Jurkat, Clone E6-1 (cell line): Measurements from ENCODE around the gene SH3PXD2A.

Source experiments
- DNase-seq: peaks from one replicate; pipeline ENCODE4 v3.0.0-alpha.2; 2011; ENCODE audit warnings: low read depth, low spot score
- H3K4me3 ChIP-seq: 2 replicates; pipeline ENCODE4 v1.5.1; 2011; ENCODE audit warnings: mild to moderate bottlenecking, low read length, control low read depth, moderate library complexity

SH3PXD2A gene

DNA sequence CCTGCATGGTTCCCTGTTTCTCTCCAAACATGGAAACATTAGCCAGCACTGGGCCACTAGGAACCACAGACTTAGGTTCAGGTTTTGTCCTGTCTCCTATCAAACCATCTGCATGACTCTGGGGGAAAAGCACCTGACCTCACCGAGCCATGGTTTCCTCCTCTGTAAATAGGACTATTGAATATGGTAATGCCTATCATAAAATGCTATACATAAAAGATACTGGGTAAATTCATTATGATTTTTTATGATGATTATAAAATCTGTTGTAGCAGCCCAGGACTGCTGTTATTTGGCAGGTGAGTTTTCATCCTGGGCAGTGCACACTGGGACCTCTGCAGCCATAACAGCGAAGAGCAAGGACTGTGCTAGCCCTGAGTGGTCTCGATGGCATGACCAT lies 131.8 kb downstream of the SH3PXD2A start:
- no peak overlapping the region for H3K4me3 ChIP-seq
- DNase-seq, result no peak

DNA sequence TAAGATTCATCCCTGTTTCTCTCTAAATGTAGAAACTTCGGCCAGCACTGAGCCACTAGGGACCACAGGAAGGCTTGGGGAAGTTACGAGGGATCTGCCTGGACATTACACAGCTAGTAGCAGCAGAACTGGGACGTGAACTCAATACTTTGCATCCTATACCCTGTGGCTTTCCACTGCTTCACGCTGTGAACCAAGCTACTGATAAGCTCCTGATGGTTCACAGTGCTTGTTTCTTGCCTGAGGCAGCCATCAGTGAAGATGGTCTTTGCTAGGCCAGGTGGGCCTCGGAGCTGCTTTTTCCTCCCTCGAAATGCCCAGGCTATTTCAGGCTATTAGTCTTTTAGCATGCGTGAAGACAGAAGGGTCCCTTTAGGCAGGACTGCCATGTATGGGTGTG lies 132.7 kb downstream of the SH3PXD2A start:
- no peak for DNase-seq
- H3K4me3 ChIP-seq, result no peak overlapping the region

DNA sequence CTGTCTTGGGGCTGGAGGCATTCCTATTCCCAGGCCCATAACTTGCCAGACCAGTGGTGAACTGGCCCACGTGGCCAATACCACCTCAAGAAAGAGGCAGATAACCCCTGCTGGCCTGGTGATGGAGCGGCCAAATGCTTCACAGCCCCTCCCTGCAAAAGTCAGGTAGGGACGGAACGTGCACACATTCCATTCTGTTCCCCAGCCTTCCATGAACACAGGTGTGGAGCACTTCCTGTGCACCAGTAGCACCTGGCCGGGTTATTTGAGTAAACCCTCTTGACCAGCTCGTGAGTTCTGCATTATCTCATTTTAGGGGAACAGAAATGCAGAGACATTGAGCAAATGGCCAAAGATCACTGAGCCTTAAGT lies 134.4 kb downstream of the SH3PXD2A start:
- no peak overlapping the region for H3K4me3 ChIP-seq
- DNase-seq, result no peak

DNA sequence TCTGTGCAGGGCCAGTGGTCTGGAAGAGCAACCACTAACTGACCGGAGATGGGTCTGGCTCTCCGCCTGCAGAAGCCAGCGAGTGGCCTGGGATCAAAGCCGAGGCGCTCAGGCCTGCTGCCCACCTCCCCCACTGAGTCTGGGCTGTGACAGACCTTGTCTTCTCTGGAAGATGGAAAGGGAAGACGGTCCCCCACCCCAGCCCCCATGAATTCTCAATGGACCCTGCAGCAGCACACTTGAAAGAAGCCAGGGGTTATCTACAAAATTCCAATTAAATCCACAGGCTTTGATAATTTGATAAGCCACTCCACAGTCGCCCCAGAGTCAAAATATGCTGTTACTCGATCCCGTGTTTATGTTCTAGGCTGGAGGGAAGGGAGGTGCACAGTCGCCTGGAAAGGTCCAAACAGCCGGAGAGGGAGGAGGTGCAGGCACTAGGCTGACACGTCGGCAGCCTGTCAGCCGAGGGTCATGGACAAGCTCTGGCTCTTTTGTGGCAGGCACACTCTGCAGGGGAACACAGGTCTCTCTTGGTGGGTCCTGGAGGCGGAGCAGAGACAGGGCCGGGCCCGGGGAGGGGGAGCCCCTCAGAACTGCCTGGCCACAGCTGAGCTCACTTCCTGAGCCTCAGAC lies 134.9 kb downstream of the SH3PXD2A start:
- no peak overlapping the region for H3K4me3 ChIP-seq
- DNase-seq, result no peak

DNA sequence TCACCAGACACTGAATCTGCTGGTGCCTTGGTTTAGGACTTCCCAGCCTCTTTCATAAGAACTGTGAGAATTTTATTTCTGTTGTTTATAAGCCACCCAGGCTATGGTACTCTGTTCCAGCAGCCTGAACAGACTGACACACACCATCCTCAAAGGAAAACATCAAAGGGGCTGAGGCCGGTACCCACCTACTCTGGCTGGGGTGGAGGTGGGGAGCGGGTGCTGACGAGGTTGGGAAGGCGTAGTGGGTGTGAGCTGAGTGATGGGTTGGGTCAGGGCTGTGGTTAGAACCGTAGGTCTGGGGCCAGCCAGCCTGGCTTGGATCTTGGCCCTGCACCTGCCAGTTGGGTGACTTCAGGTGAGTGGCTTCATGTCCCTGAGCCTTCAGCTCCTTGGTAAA lies 136.3 kb downstream of the SH3PXD2A start:
- no peak overlapping the region for H3K4me3 ChIP-seq
- no peak for DNase-seq

DNA sequence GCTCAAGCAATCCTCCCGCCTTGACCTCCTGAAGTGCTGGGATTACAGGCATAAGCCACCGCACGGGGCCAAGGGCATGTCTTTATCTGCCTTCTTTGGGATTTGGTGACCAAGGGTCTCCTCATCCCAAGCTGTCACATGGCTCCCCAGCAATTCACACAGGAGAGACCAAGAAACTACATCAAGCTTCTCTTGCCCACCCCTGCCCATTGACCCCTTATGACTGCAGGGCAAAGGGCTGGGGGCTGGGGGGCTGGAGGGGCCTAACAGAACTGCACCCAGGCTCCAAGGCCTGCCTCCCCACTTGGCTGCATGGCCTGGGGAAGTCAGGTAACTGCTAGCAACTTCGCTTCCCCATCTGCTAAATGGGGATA lies 137.1 kb downstream of the SH3PXD2A start:
- no peak overlapping the region for H3K4me3 ChIP-seq
- DNase-seq, result no peak

DNA sequence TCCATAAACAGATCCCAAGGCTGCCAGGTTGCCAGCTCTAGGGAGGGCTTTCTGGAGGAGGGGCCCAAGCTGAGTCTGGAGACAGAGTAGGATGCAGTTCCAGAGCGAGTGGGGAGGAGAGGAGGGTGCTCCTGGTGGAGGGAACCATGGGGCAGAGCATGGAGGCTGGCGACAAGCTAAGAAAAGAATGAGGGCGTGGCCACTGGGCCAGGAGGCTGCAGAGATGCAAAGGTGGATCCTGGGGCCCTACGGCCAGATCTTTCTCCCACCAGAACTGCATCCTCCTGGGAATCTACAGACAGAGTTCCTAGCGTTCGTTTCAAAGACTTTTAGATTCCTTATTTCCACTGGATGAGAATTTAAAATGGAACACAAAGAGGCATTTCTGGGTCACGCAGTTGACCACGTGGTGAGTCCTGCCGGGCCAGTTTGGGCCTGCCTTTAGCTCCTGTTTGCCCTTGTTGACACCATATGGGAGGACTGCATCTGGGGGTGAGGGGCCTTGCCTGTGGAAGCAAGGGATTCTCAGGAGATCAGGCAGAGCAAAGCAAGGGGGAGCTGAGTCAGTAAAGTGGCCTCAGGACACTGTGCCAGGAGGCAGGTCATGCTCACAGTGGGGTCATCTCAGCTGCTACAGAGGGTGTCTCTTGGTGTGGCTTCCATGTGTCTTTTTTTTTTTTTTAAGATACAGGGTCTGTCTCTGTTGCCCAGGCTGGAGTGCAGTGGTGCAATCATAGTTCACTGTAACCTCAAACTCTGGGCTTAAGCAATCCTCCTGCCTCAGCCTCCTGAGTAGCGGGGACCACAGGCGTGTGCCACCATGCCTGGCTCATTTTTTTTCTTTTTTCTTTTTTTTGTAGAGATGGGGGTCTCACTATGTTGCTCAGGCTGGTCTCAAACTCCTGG lies 137.8 kb downstream of the SH3PXD2A start:
- H3K4me3 ChIP-seq, result no peak overlapping the region
- no peak for DNase-seq

DNA sequence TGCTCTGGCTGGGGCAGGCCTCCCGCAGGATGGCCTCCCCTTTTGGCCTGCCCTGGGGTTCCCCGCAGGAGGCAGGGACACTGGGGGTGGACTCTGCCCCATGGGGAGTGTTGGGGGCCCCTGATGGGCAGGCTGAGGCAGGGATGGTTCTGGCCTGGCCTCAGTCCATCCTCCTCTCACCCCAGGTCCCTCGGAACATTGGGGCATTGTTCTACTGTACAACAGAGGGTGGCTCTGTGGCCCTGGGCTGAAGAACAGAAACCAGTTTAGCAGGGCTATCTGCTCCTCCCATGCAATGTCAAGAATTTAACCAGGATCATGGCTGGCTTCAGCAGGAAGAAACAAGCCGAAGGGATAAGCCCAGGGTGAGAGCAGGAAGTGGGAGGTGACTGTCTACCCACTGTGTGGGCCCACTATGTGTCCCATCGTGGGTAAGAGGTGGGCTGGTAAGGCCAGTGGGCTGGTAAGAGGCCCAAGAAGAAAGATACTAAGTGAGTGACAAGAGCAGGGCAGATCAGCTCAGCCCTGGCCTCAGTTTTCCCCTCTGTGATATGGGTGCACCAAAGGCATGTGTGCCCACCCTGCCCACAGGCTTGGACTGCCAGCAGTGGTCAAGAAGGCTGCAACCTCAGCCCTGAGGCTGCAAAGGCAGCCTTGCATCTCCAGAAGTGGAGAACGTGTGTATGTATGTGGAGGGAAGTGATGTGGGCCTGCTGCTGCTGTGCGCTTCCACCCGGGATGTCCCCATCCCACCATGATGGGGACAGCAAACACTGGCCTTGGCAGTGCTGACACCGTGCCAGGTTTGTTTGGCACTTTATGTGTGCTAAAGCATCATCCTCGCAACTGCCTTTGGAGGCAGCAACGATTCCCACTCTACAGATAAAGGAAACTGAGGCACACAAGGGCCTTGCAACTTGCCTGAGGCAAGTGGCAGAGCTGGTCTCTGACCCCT lies 138.9 kb downstream of the SH3PXD2A start:
- no peak overlapping the region for H3K4me3 ChIP-seq
- no peak for DNase-seq

DNA sequence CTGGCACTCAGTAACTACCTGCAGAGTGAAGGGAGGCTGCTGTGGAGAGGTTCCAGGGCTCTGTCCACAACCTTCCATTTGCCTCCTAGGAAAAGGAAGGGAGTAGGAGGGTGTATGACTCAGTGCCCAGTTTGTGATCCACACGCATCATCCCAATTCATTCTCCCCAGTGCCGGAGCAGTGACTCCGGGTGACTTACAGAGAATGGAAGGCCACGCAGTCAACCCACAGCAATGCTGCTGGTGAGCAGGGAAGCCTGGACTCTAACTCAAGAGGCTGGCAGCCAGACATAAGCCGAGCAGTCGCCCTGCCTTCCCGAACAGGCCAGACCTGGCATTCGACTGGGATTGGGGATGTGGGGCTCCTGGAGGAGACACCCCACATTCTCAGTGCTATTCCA lies 139.9 kb downstream of the SH3PXD2A start:
- DNase-seq, result no peak
- H3K4me3 ChIP-seq, result no peak overlapping the region

DNA sequence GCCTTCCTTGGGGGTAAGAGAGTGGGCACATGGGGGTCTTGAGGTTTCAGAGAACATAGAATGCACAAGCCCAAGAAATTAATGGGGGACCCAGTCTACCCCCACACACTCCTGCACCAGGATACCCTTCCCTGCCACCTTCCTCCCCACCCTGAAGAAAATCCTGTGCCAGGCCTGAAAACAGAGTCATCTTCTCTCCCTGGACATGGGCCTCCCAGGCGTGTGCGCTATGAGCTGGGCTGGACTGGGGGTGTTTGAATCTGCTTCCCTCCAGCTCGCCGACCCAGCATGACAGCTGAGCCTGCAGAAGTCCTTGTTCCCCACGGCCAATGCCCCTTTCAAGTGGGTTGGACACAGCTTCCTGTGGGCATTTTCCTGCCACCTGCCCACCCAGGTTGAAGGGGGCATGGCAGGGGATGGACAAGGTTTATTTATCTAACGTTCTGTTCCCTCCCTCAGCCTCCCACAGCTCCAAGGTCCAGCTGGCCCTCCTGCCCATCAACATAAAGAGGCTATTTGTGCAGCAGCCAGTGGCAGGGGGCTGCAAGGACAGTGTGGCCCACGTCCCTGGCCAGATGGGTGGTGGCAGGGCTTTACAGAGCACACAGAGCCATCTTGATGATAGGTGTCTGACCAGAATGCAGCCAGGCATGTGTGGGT lies 141.0 kb downstream of the SH3PXD2A start:
- DNase-seq, result no peak
- no peak overlapping the region for H3K4me3 ChIP-seq

DNA sequence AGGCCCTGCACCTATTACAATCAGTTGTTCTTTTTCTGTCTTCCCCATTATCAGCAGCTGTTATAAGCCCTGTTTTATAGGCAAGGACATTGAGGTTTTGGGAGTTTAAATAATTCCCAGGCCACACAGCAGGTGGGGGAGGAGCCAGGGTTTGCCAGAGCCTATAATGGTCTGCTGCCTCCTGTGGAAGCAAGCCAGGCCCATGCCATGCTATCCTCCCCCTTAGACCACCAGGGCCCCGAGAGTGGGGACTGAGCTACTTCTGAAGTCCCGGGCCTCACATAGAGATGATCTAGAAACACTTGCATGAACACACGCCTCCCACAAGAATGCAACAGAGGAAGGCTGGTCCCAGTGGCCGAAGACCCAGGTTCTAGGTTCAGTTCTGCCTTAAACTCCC lies 141.7 kb downstream of the SH3PXD2A start:
- no peak overlapping the region for H3K4me3 ChIP-seq
- no peak for DNase-seq

DNA sequence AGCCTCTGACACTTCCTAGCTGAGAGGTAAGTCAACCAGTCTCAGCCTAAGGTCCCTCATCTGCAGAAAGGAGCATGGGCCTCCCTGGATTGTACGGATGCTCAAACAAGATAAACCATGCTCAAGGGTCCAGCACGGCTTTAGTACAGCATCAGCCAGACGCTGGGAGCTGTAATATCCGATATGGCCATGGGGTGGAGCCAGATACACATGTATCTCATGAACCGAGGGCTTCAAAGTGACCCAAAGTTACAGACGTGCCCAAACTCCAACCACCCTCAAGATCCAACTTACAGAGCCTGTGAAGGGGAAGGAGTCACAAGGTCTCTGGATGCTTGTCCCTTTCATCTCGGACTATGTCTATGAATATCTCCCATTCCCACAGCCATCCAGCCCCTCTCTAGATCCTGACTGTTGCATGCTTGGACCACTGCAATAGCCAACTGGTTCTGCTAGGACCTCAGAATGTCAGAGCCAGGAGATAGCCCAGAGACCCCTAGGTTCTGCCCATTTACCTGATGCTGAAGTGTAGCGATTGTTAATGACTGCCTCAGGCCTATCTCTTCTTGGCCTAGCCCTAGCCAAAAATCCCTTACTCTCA lies 142.4 kb downstream of the SH3PXD2A start:
- no peak overlapping the region for H3K4me3 ChIP-seq
- peak; percentile 54 for DNase-seq

DNA sequence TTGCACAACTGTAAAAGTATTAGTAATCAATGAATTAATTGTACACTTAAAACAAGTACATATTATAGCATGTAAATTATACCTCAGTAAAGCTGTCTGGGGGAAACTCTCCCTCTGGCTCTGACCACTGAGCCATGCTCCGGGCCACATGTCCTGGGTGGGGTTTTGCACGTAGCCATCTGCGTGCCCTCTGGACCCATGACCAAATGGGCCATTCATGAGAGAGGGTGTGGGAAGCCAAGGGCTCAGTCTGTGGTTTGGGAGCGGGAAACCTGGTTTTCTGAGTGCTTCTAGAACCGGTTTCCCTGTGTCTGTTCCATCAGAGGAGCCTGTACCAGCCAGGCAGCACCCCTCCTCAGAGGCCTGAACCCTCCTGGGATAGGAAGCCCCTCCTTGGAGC lies 143.2 kb downstream of the SH3PXD2A start:
- no peak for DNase-seq
- H3K4me3 ChIP-seq, result no peak overlapping the region

DNA sequence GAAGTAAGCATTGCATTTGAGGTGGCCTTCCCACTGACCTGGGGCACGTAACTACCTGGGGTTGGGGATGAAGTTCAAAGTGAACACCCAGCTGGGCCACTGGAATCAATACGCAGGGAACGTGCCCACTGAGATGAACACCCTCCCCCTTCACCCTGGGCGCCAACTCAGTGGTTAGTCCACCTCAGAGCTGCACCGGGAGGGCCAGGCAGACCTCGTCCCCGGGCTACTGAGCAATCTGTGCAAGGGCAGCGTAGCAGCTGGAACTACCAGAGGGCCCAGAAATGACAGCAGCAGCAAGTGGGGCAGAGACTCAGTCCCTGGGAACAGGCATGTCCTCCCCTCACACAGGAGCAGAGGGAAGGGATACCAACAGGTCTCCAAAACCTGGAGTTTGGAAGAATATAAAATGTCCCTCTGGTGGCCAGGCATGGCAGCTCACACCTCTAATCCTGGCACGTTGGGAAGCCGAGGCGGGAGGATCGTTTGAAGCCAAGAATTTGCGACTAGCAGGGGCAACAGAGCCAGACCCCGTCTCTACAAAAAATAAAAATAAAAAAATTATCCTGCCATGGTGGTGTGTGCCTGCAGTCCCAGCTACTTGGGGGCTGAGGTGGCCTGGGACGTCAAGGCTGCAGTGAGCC lies 143.9 kb downstream of the SH3PXD2A start:
- H3K4me3 ChIP-seq, result no peak overlapping the region
- DNase-seq, result no peak

DNA sequence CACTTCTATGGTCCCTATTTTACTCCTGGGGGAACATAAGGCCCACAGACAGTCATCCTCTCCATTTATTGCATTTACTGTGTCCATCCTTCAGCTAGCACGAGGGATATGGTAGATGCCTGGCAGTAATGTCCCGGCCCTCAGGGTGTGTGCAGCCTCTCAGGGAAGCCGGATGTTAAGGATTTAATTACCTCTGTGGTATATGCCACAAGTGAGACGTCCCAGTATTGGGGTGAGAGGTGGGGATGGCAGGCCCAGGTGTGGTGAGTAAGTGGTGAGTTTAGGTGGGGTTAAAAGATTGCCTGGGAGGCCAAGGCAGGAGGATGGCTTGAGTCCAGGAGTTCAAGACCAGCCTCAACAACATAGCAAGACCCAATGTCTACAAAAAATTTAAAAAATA lies 144.9 kb downstream of the SH3PXD2A start:
- peak; percentile 41 for DNase-seq
- H3K4me3 ChIP-seq, result no peak overlapping the region

DNA sequence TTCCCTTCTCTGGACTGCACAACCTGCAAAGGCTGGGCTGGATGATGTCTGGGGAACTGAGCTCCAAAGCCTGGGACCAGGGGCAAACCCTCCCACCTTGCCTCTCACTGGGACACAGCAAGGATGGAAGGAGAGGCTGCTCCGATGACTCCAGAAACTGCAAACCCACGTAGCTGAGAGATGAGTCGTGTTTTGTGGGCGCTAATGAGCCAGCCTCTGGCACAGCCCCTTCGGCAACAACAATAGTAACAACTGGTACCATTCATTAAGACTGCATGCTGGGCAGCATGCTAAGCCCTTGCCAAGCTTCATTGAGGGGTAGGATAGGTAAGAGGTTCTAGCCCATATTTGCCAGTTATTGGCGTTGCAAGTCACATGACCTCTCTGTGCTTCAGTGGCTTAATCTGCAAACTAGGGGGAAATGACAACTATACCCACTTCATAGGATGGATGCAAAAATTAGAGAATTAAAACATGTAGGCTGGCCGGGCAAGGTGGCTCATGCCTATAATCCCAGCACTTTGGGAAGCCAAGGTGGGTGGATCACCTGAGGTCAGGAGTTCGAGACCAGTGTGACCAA lies 145.9 kb downstream of the SH3PXD2A start:
- no peak for DNase-seq

DNA sequence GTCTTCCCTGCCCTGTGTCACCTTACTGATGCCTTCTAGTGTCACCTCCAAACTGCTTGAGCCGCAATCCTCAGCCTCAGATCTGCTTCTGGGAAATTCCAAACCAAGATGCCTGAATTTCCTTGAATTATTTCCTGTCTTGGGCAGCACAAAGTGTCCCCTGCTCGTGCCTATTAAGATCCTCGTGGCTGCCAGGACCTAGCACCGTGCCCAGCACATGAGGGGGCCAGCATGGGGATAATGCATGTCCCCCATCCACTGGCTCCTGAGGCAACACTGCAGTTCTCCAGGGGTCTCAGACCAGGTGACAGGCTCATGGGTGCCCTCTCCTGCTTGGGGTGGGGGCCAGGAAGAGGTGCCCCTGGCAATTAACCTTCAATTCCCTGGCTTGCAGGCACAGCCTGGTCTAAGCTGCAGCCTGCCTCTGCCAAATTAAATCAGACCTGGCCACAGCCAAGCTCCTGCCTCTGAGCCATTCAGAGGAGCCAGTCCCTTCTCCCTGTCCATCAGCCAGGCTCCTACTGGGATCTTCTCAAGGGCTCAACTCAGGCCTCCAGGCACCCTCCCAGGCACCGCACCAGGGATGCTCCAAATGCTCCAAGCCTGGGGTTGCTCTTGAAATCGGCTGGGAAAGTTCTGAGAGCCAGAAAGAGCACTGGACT lies 146.6 kb downstream of the SH3PXD2A start:
- no peak for DNase-seq
- no peak overlapping the region for H3K4me3 ChIP-seq

More for the DNA sequence above, 145.9 kb downstream of the SH3PXD2A start:
- no peak overlapping the region for H3K4me3 ChIP-seq
